ENCODE results near the gene IL4R.
"Not testable (repeated sequence)": the region's sequence is repeated elsewhere in the genome, so short reads cannot be mapped to it uniquely, and the experiment has no call there.

IL4R gene

DNA sequence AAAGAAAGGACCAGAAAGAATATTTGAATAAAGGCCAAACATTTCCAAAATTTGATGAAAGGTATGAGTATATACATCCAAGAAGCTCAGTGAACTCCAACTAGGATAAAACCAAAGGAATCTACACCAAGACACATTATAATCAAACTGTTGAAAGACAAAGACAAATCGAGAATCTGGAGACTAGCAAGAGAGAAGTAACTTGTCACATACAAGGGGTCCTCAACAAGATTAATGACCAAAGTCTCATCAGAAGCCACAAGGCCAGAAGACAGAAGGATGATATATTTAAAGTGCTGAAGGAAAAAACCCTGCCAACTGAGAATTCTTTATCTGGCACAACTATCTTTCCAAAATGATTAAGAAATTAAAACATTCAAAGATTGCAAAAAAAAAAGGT is 78.9 kb downstream of the IL4R start:
- DNase-seq, result no peak
- H3K27ac Mint-ChIP-seq, result no peak overlapping the region
- ATAC-seq, result no peak
- H3K9me3 Mint-ChIP-seq, result peaks cover 48% of the 10 kb centered on the region
- H3K27me3 Mint-ChIP-seq, result no peaks in the 10 kb centered on the region
- H3K36me3 Mint-ChIP-seq (ENCODE audit: low read depth), result peaks cover 20% of the 10 kb centered on the region
- peaks cover 30% of the 10 kb centered on the region for H3K4me1 Mint-ChIP-seq
- no peak overlapping the region for H3K4me3 Mint-ChIP-seq

- H3K4me3 Mint-ChIP-seq, result no peak overlapping the region
- no peaks in the 10 kb centered on the region for H3K27me3 Mint-ChIP-seq
- H3K9me3 Mint-ChIP-seq, result peaks cover 40% of the 10 kb centered on the region
- H3K27ac Mint-ChIP-seq, result no peak overlapping the region
- ATAC-seq, result no peak
- DNase-seq, result no peak
- peaks cover 27% of the 10 kb centered on the region for H3K4me1 Mint-ChIP-seq
- H3K36me3 Mint-ChIP-seq (ENCODE audit: low read depth), result peaks cover 16% of the 10 kb centered on the region
Measured at GRCh38 chr16:27394516-27394915, 80.7 kb downstream of the IL4R start.

DNA sequence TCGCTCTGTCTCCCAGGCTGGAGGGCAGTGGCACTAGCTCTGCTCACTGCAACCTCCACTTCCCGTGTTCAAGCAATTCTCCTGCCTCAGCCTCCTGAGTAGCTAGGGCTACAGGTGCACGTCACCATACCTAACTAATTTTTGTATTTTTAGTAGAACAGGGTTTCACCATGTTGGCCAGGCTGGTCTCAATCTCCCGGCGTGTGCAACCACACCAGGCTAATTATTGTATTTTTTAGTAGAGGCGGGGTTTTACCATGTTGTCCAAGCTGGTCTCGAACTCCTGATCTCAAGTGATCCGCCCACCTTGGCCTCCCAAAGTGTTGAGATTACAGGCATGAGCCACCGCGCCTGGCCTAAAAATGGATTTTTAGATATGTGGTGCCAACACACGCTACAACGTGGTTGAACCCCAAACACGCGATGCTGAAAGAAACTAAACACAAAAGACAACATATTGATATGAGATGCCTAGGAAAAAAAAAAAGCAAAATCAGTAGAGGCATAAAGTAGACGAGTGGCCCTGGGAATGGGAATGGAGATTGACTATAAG is 84.6 kb downstream of the IL4R start:
- H3K27me3 Mint-ChIP-seq, H3K27ac Mint-ChIP-seq, H3K4me3 Mint-ChIP-seq, DNase-seq, ATAC-seq: not testable (repeated sequence)
- peaks cover 24% of the 10 kb centered on the region for H3K9me3 Mint-ChIP-seq
- H3K36me3 Mint-ChIP-seq (ENCODE audit: low read depth), result peaks cover 22% of the 10 kb centered on the region
- H3K4me1 Mint-ChIP-seq, result peaks cover 51% of the 10 kb centered on the region

DNA sequence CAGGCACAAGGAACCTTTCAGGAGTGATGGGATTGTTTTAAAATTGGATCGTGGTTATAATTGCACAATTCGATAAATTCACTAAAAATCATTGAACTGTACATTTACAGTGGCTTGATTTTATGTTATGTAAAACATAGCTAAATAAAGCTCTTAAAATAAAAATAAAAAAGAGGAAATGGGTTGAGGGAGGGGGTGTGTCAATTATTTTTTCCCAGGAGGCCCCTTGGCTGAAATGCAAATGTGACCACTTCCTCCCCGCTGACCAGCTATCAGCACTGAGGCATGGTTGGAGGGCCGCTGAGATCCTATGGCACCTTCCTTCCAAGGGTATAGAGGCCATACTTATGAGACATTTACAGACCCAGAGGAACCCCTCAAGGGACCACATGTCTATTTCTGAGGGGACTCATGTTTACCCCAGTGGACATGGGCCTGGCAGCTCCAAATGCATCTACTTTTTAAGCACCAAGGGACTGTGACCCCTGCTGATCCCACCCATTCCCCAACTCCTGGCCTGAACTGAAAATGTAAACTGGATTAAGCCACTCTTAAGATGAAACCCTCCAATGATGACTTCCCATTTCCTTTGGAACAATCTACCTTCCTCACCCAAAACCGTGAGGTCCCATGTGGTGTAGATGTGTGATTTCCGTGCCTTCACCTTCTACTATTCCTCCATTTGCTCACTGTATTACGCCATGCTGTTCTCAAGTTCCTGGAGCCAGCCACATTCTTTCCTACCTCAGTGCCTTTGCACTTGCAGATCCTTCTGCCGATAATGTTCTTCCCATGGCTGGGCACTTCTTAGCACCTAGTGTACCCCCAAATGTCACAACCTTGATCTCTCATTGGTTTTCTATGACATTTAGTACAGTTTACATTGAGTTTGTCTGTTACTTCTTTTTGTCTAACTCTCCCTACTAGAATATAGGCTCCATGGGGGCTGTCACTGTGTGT is 85.4 kb downstream of the IL4R start:
- Mint-ChIP-seq H3K27me3 (no peaks in the 10 kb centered on the region), H3K27ac (peak overlapping the region; percentile 69), H3K36me3 (ENCODE audit: low read depth) (peaks cover 27% of the 10 kb centered on the region), H3K9me3 (peaks cover 19% of the 10 kb centered on the region), H3K4me1 (peaks cover 45% of the 10 kb centered on the region), H3K4me3 (no peak overlapping the region)
- DNase-seq (no peak), ATAC-seq (no peak)

DNA sequence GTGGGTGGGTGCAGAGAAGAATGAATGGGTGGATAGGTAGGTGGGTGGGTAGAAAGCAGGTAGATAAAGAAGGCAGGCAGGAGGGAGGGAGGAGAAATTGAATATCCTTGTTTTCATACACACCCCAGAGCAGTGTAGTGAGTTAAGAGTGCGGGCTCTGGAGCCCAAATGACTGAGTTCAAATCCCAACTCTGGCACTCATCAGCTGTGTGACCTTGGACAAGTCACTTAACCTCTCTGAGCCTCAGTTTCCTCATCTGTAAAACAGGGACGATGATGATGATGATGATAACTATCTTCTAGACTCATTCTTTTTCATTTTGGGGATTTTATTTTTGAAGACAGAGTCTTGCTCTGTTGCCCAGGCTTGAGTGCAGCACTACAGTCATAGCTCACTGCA is 86.2 kb downstream of the IL4R start:
- Mint-ChIP-seq H3K27me3 (no peaks in the 10 kb centered on the region), H3K36me3 (ENCODE audit: low read depth) (peaks cover 30% of the 10 kb centered on the region), H3K4me3 (no peak overlapping the region), H3K27ac (peak overlapping the region; percentile 69), H3K9me3 (peaks cover 11% of the 10 kb centered on the region), H3K4me1 (peaks cover 41% of the 10 kb centered on the region)
- DNase-seq, result no peak
- ATAC-seq, result no peak

GRCh38 chr16:27400751-27401620 is 87.2 kb downstream of the IL4R start:
- Mint-ChIP-seq H3K27me3 (no peaks in the 10 kb centered on the region), H3K4me1 (peaks cover 45% of the 10 kb centered on the region), H3K36me3 (ENCODE audit: low read depth) (peaks cover 36% of the 10 kb centered on the region), H3K4me3 (peak overlapping the region; percentile 100), H3K9me3 (peaks cover under 1% of the 10 kb centered on the region), H3K27ac (peak overlapping the region; percentile 98)
- no peak for ATAC-seq
- DNase-seq, result no peak

DNA sequence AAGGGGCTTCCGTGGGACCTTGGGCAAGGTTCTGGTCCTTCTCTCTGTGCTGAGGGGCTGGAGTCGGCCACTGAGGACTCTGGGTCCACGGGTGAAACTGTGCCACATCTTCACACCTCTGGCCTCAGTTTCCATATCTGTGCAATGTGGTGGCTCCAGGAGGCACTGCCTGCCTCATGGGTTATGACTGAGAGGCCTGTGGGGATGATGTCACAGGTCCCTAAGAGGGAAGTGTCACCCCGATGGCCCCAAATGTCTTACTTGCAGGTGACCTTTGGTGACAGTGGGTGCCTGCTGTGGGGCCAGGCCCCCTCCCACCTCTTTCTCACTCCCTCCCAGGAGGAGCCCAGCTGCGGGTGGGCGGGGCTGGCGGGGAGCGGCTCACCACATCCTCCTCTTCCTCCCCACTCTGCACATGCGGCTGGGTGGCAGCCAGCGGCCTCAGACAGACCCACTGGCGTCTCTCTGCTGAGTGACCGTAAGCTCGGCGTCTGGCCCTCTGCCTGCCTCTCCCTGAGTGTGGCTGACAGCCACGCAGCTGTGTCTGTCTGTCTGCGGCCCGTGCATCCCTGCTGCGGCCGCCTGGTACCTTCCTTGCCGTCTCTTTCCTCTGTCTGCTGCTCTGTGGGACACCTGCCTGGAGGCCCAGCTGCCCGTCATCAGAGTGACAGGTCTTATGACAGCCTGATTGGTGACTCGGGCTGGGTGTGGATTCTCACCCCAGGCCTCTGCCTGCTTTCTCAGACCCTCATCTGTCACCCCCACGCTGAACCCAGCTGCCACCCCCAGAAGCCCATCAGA is 88.2 kb downstream of the IL4R start, which contains the start of gene IL21R:
IL21R (plus strand) TSS at position 407 of the 801 bp plus-strand sequence. CDS start 27,898 bp downstream, outside the sequence.
- peaks cover 46% of the 10 kb centered on the region for H3K36me3 Mint-ChIP-seq (ENCODE audit: low read depth)
- H3K9me3 Mint-ChIP-seq, result no peaks in the 10 kb centered on the region
- DNase-seq, result peak; percentile 92
- H3K4me1 Mint-ChIP-seq, result peaks cover 55% of the 10 kb centered on the region
- peak; percentile 73 for ATAC-seq
- peak within 1 kb of the TSS; percentile 98 for H3K27ac Mint-ChIP-seq
- peak within 1 kb of the TSS; percentile 100 for H3K4me3 Mint-ChIP-seq
- no peaks in the 10 kb centered on the region for H3K27me3 Mint-ChIP-seq

- Mint-ChIP-seq H3K27me3 (no peaks in the 10 kb centered on the region), H3K36me3 (ENCODE audit: low read depth) (peaks cover 50% of the 10 kb centered on the region), H3K4me1 (peaks cover 61% of the 10 kb centered on the region), H3K9me3 (no peaks in the 10 kb centered on the region), H3K4me3 (peak overlapping the region; percentile 100), H3K27ac (peak overlapping the region; percentile 98)
- DNase-seq (no peak), ATAC-seq (no peak)
Measured at GRCh38 chr16:27402569-27402963, 88.8 kb downstream of the IL4R start.

DNA sequence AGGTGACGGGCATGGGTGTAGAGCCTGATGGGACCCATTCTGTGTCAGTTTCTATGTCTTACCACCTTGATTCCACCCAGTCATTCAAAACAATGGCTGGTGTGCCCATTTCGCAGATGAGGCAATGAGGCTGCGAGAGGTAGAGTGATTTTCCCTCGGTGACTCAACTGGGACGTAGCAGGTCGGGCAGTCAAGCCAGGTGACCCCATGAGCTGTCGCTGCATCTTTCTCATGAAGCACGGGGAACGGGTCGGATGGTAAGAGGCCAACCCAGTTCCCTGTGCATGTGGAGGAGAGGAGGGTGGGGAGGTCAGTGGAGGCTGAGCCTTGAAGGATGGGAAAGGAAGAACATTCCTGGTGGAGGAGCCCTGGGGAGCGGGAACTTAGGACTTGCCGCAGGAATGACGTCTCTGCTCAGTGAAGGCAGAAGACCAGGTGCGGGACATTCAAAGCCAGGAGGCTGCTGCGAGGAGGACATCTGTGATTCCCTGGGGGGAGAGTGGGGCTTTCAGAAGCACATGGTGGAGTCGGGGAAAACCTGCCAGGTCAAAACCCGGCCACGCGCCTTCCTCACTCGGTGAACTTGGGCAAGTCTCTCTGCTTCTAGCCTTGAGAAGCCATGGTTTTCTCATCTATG is 89.3 kb downstream of the IL4R start:
- peak overlapping the region; percentile 100 for H3K4me3 Mint-ChIP-seq
- H3K4me1 Mint-ChIP-seq, result peaks cover 66% of the 10 kb centered on the region
- H3K36me3 Mint-ChIP-seq (ENCODE audit: low read depth), result peaks cover 55% of the 10 kb centered on the region
- H3K9me3 Mint-ChIP-seq, result no peaks in the 10 kb centered on the region
- no peaks in the 10 kb centered on the region for H3K27me3 Mint-ChIP-seq
- peak overlapping the region; percentile 98 for H3K27ac Mint-ChIP-seq
- ATAC-seq (no peak), DNase-seq (peak; percentile 52)

DNA sequence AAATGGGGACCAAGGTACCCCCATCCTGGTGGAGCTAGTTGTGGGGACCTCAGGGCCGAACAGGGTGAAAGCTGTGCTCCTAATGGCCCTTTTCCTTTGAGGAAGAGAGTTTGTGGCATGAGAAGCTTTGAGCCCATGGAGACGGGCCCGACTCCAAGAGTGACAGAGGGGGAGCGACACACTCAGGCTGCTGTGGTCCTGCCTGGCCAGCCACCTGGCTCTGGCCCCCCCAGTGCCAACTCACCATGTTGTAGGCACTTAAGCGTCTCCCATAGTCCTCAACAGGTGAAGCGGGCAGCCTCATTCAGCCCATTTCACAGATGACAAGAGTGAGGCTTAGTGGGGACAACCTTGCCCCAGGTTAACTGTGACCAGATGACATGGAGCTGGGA is 89.8 kb downstream of the IL4R start:
- H3K9me3 Mint-ChIP-seq, result no peaks in the 10 kb centered on the region
- H3K27me3 Mint-ChIP-seq, result no peaks in the 10 kb centered on the region
- H3K4me1 Mint-ChIP-seq, result peaks cover 70% of the 10 kb centered on the region
- H3K36me3 Mint-ChIP-seq (ENCODE audit: low read depth), result peaks cover 59% of the 10 kb centered on the region
- ATAC-seq (no peak), DNase-seq (no peak)
- peak overlapping the region; percentile 98 for H3K27ac Mint-ChIP-seq
- peak overlapping the region; percentile 100 for H3K4me3 Mint-ChIP-seq

- H3K27me3 Mint-ChIP-seq, result no peaks in the 10 kb centered on the region
- peak overlapping the region; percentile 100 for H3K4me3 Mint-ChIP-seq
- DNase-seq (no peak), ATAC-seq (no peak)
- H3K36me3 Mint-ChIP-seq (ENCODE audit: low read depth), result peaks cover 64% of the 10 kb centered on the region
- peak overlapping the region; percentile 98 for H3K27ac Mint-ChIP-seq
- H3K4me1 Mint-ChIP-seq, result peaks cover 69% of the 10 kb centered on the region
- H3K9me3 Mint-ChIP-seq, result no peaks in the 10 kb centered on the region
Measured at GRCh38 chr16:27404163-27404823, 90.5 kb downstream of the IL4R start.

GRCh38 chr16:27405546-27406451 is 92.0 kb downstream of the IL4R start:
- DNase-seq (peak; percentile 87), ATAC-seq (no peak)

More at GRCh38 chr16:27405546-27406451, 92.0 kb downstream of the IL4R start:
- no peaks in the 10 kb centered on the region for H3K9me3 Mint-ChIP-seq
- peak overlapping the region; percentile 100 for H3K4me3 Mint-ChIP-seq
- peaks cover 69% of the 10 kb centered on the region for H3K4me1 Mint-ChIP-seq
- peak overlapping the region; percentile 98 for H3K27ac Mint-ChIP-seq
- H3K36me3 Mint-ChIP-seq (ENCODE audit: low read depth), result peaks cover 79% of the 10 kb centered on the region
- no peaks in the 10 kb centered on the region for H3K27me3 Mint-ChIP-seq
